Mononuclear cell (primary cell): Measurements from ENCODE around the gene MGAT4B. TPM values are rescaled to one million over a fixed set of nuclear protein-coding genes. Genes with fewer than 3 reads are reported as not detected.
A peak's percentile ranks its signal among the peaks of the same experiment; 100 is the strongest.
"Not testable (repeated sequence)": the region's sequence is repeated elsewhere in the genome, so short reads cannot be mapped to it uniquely, and the experiment has no call there.

Experiments used
- H3K27me3 ChIP-seq: 2 replicates; pipeline ENCODE4 v1.6.0; 2011; ENCODE audit warnings: low read length, control low read depth; ENCODE audit not compliant: insufficient read depth
- H3K4me1 ChIP-seq: 2 replicates; pipeline ENCODE4 v1.5.1; 2011; ENCODE audit warnings: mild to moderate bottlenecking, low read length, control low read depth; ENCODE audit not compliant: insufficient read depth
- H3K4me3 ChIP-seq: 2 replicates; pipeline ENCODE4 v1.5.1; 2011; ENCODE audit warnings: mild to moderate bottlenecking, low read length, moderate library complexity
- H3K9me3 ChIP-seq: 2 replicates; pipeline ENCODE4 v1.5.1; 2011; ENCODE audit warnings: low read depth, mild to moderate bottlenecking, control low read depth, low read length
- total RNA-seq: library from RNA; depleted of rRNA; stranded (reverse); fragments of >200 nt; gene quantifications from one replicate; pipeline ENCODE4 v1.2.3, GENCODE V29; 2012

MGAT4B gene
- 56.0 TPM for total RNA-seq

- H3K27me3 ChIP-seq, result no peaks in the 10 kb centered on the region
- no peaks in the 10 kb centered on the region for H3K9me3 ChIP-seq
- peaks cover 50% of the 10 kb centered on the region for H3K4me1 ChIP-seq
- H3K4me3 ChIP-seq, result peak within 1 kb of the TSS; percentile 59
These were observed at the start of gene MGAT4B for GRCh38 chr5:179806250-179807048. Gene MGAT4B (minus strand): TSS chr5:179806866. CDS start chr5:179806583, 283 bp downstream.

GRCh38 chr5:179854356-179854755 is 47.7 kb upstream of the MGAT4B start:
- no peaks in the 10 kb centered on the region for H3K9me3 ChIP-seq

GRCh38 chr5:179852993-179853547 is 46.4 kb upstream of the MGAT4B start:
- Histone ChIP-seq H3K27me3 (no peaks in the 10 kb centered on the region), H3K9me3 (no peaks in the 10 kb centered on the region), H3K4me1 (peaks cover 22% of the 10 kb centered on the region), H3K4me3 (no peak overlapping the region)

More at GRCh38 chr5:179854356-179854755, 47.7 kb upstream of the MGAT4B start:
- Histone ChIP-seq H3K4me1 (peaks cover 28% of the 10 kb centered on the region), H3K27me3 (no peaks in the 10 kb centered on the region), H3K4me3 (no peak overlapping the region)

- no peaks in the 10 kb centered on the region for H3K27me3 ChIP-seq
- peaks cover 3% of the 10 kb centered on the region for H3K4me1 ChIP-seq
- H3K4me3 ChIP-seq, result no peak overlapping the region
- no peaks in the 10 kb centered on the region for H3K9me3 ChIP-seq
These were observed 35.0 kb upstream of the MGAT4B start for GRCh38 chr5:179841621-179842020.

- Histone ChIP-seq H3K27me3 (no peaks in the 10 kb centered on the region), H3K4me1 (peaks cover 11% of the 10 kb centered on the region), H3K4me3 (no peak overlapping the region), H3K9me3 (no peaks in the 10 kb centered on the region)
These were observed 34.1 kb upstream of the MGAT4B start for GRCh38 chr5:179840766-179841165.

- Histone ChIP-seq H3K27me3 (no peaks in the 10 kb centered on the region), H3K4me1 (peaks cover 11% of the 10 kb centered on the region), H3K9me3 (no peaks in the 10 kb centered on the region), H3K4me3 (no peak overlapping the region)
These were observed 33.7 kb upstream of the MGAT4B start for GRCh38 chr5:179840321-179840720.

GRCh38 chr5:179839328-179840256 is 32.9 kb upstream of the MGAT4B start:
- Histone ChIP-seq H3K4me1 (peaks cover 11% of the 10 kb centered on the region), H3K27me3 (no peaks in the 10 kb centered on the region), H3K4me3 (no peak overlapping the region), H3K9me3 (no peaks in the 10 kb centered on the region)

GRCh38 chr5:179837076-179838011 is 30.7 kb upstream of the MGAT4B start:
- no peak overlapping the region for H3K4me3 ChIP-seq
- no peaks in the 10 kb centered on the region for H3K27me3 ChIP-seq
- H3K9me3 ChIP-seq, result no peaks in the 10 kb centered on the region
- H3K4me1 ChIP-seq, result peaks cover 11% of the 10 kb centered on the region

GRCh38 chr5:179836225-179837019 is 29.8 kb upstream of the MGAT4B start:
- H3K4me3 ChIP-seq, result no peak overlapping the region

GRCh38 chr5:179834871-179835270 is 28.2 kb upstream of the MGAT4B start:
- H3K4me1 ChIP-seq, result peaks cover 11% of the 10 kb centered on the region
- H3K4me3 ChIP-seq, H3K27me3 ChIP-seq, H3K9me3 ChIP-seq: not testable (repeated sequence)

More at GRCh38 chr5:179836225-179837019, 29.8 kb upstream of the MGAT4B start:
- H3K4me1 ChIP-seq, result peaks cover 11% of the 10 kb centered on the region
- no peaks in the 10 kb centered on the region for H3K27me3 ChIP-seq
- no peaks in the 10 kb centered on the region for H3K9me3 ChIP-seq

GRCh38 chr5:179834120-179834519 is 27.5 kb upstream of the MGAT4B start:
- H3K4me1 ChIP-seq, result peaks cover 11% of the 10 kb centered on the region
- H3K9me3 ChIP-seq, result no peaks in the 10 kb centered on the region
- no peaks in the 10 kb centered on the region for H3K27me3 ChIP-seq
- no peak overlapping the region for H3K4me3 ChIP-seq

GRCh38 chr5:179833709-179834070 is 27.0 kb upstream of the MGAT4B start:
- H3K27me3 ChIP-seq, result no peaks in the 10 kb centered on the region
- no peak overlapping the region for H3K4me3 ChIP-seq
- H3K9me3 ChIP-seq, result no peaks in the 10 kb centered on the region
- peaks cover 11% of the 10 kb centered on the region for H3K4me1 ChIP-seq

- no peak overlapping the region for H3K4me3 ChIP-seq
- H3K27me3 ChIP-seq, result no peaks in the 10 kb centered on the region
- H3K4me1 ChIP-seq, result peaks cover 12% of the 10 kb centered on the region
- no peaks in the 10 kb centered on the region for H3K9me3 ChIP-seq
These were observed 26.5 kb upstream of the MGAT4B start for GRCh38 chr5:179833056-179833708.
